HFF-Myc (cell line): ENCODE measurements around the gene PPP2R5A.
"Not testable (repeated sequence)": the region's sequence is repeated elsewhere in the genome, so short reads cannot be mapped to it uniquely, and the experiment has no call there.

Experiments
- DNase-seq: peaks from one replicate; pipeline ENCODE4 v3.0.0-alpha.2; 2011; ENCODE audit warnings: low read depth; ENCODE audit errors: extremely low read depth
- H3K4me3 ChIP-seq: replicated peaks from 2 replicates; pipeline ENCODE4 v1.5.1; 2011; ENCODE audit warnings: low read depth, mild to moderate bottlenecking, control low read depth, low read length
- TF ChIP-seq, protein P1 (sequence below): IDR thresholded peaks from 2 replicates; pipeline ENCODE4 v1.5.1; 2012; ENCODE audit warnings: mild to moderate bottlenecking, low read depth, low read length, control low read depth; ENCODE audit errors: missing control alignments

Gene PPP2R5A

DNA sequence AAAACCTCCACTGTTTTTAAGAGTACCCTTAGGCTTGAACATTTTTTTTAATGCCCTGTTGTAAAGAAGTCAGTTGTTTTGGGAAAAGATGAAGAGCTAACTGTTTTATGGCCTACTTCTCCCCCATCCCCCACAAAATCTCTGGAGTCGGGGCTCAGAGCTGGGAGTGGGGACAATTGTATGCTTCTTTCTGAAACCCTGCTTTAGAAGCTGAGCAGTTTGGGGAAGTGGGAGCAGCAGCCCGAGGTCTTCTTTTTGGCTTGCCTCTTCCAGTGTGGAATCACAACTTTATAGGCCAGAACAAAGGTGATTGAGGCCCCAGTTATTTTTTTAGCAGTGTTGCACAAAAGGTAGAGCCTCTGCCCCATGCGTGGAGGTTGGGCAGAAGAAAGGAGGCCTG is 25.2 kb downstream of the PPP2R5A start:
- DNase-seq: no peak
- TF ChIP-seq, protein P1, sequence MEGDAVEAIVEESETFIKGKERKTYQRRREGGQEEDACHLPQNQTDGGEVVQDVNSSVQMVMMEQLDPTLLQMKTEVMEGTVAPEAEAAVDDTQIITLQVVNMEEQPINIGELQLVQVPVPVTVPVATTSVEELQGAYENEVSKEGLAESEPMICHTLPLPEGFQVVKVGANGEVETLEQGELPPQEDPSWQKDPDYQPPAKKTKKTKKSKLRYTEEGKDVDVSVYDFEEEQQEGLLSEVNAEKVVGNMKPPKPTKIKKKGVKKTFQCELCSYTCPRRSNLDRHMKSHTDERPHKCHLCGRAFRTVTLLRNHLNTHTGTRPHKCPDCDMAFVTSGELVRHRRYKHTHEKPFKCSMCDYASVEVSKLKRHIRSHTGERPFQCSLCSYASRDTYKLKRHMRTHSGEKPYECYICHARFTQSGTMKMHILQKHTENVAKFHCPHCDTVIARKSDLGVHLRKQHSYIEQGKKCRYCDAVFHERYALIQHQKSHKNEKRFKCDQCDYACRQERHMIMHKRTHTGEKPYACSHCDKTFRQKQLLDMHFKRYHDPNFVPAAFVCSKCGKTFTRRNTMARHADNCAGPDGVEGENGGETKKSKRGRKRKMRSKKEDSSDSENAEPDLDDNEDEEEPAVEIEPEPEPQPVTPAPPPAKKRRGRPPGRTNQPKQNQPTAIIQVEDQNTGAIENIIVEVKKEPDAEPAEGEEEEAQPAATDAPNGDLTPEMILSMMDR: no peak
- H3K4me3 ChIP-seq: no peak overlapping the region

DNA sequence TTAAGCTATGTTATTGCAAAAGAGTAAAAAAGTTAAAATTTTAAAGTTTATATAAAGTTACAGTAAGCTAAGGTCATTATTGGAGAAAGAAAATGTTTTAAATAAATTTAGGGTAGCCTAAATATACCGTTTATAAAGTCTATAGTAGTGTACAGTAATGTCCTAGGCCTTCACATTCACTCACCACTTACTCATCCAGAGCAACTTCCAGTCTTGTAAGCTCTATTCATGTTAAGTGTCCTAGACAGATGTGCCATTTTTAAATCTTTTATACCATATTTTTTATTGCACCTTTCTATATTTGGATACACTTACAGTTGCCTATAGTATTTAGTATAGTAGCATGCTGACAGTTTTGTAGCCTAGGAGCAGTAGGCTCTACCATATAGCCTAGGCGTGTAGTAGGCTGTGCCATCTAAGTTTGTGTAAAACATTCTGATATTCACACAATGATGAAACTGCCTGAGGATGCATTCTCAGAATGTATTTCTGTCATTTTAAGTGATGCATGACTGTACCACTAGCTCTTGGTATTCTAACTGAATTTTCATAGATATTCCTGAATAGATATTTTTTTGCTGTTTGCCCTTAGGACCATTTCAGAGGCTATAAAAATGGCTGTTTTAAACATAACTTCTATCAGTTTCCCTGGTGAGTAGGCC is 26.8 kb downstream of the PPP2R5A start:
- TF ChIP-seq, protein P1: no peak
- no peak overlapping the region for H3K4me3 ChIP-seq
- DNase-seq: no peak

DNA sequence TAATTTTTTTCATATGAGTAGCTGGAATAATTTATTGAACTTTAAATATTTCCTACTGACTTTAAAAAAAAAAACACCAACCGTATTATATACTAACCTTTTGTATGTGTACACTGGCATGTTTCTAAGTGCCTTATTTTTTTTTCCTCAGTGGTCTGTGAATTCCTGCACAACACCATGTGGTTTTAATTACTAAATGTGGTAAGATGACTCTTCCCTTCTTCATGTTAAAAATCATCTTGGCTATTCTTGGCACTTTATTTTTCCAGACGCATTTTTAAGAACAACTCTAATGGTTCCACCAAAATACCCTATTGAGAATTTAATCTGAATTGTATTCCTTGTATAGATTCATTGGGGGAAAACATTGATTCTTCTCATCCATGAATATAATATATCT is 28.4 kb downstream of the PPP2R5A start:
- peak; percentile 62 for DNase-seq
- TF ChIP-seq, protein P1: no peak
- no peak overlapping the region for H3K4me3 ChIP-seq

DNA sequence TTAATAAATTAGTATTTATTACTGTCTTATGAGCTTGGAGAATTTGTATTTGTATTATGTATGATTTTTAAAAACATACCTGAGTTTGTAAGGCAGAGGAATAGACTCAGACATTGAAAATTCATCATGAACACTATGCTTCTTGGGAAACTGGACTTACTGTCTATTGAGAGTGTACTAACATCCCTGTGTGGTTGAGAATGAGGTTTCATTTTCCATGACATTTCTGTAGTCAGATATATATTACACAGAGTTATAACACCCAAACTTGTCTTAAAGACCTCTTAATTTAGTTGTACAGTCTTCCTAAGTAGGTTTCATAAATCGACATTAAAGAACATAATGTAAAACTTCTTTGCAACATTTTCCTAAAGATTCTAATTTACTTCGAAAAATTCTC is 30.0 kb downstream of the PPP2R5A start:
- no peak overlapping the region for H3K4me3 ChIP-seq
- TF ChIP-seq, protein P1: no peak
- DNase-seq: no peak

DNA sequence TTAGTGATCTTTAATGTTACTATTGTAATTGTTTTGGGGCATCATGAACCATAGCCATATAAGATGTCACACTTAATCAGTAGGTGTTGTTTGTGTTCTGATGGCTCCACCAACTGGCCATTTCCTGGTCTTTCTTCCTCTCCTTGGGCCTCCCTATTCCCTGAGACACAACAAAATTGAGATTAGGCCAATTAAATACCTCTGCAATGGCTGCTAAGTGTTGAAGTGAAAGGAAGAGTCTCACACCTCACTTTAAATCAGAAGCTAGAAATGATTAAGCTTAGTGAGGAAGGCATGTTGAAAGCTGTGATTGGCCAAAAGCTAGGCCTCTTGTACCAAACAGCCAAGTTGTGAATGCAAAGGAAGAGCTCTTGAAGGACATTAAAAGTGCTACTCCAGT is 30.7 kb downstream of the PPP2R5A start:
- TF ChIP-seq, protein P1: peak; percentile 19
- DNase-seq: no peak
- no peak overlapping the region for H3K4me3 ChIP-seq

DNA sequence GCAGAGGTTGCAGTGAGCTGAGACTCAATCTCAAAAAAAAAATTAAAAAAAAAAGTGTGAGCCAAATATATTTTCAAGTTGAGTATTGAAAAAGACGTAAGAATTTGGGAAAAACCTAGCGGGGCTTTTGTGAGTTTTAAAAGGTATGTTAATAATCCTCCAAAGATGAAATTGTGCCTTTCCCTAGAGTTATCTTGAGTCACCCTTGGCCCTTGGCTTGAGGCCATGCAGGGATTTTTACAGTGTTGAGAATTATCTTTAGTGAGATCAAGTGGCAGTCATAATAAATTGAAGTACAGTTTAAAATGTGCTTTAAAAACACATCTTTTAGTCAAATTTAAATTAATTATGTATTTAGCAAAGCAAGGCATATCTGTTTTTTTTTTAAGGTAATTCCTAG is 32.7 kb downstream of the PPP2R5A start:
- TF ChIP-seq, protein P1: no peak
- no peak overlapping the region for H3K4me3 ChIP-seq
- no peak for DNase-seq

DNA sequence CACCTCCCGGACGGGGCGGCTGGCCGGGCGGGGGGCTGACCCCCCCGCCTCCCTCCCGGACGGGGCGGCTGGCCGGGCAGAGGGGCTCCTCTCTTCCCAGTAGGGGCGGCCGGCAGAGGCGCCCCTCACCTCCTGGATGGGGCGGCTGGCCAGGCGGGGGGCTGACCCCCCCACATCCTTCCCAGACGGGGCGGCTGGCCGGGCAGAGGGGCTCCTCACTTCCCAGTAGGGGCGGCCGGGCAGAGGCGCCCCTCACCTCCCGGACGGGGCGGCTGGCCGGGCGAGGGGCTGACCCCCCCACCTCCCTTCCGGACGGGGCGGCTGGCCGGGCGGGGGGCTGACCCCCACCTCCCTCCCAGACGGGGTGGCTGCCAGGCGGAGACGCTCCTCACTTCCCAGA is 35.8 kb downstream of the PPP2R5A start:
- not testable (repeated sequence) for DNase-seq, H3K4me3 ChIP-seq
